IMR-90 (cell line): ENCODE measurements around the gene TEX264. TPM values are rescaled to one million over a fixed set of nuclear protein-coding genes. Genes with fewer than 3 reads are reported as not detected.

Source experiments
- ATAC-seq: fragments of 200-7000 bp; cut with Tn5 transposase; 2 replicates; pipeline ENCODE4 v1.9.1; 2020; ENCODE audit warnings: low read depth, mild to moderate bottlenecking, moderate library complexity
- BruUV-seq: library from RNA; stranded (reverse); fragments of 400-500 nt; replicated peaks from 2 replicates; lab custom pipeline; 2021; lab: Mats Ljungman, UMichigan
- CTCF ChIA-PET: fragments of 300-600 bp; formaldehyde crosslinking; extraction: SDS; loops from one replicate; lab custom pipeline; 2021; ENCODE audit warnings: antibody characterized with exemption; lab: Yijun Ruan, JAX
- POLR2A ChIA-PET: fragments of 300-600 bp; sonication (Branson Sonifier 250); formaldehyde crosslinking; loops from one replicate; lab custom pipeline; 2022; ENCODE audit warnings: antibody characterized with exemption; ENCODE audit not compliant: unreplicated experiment; lab: Charles Lee
- DNase-seq: peaks from one replicate; pipeline ENCODE4 v3.0.0; 2013
- H2AFZ ChIP-seq: replicated peaks from 2 replicates; pipeline ENCODE3; 2013; ENCODE audit warnings: low read length, mild to moderate bottlenecking; ENCODE audit not compliant: poor library complexity
- H2AK5ac ChIP-seq: 2 replicates; pipeline ENCODE4 v1.6.1; 2013; ENCODE audit warnings: low read depth, low read length, inconsistent platforms
- H2AK9ac ChIP-seq: replicated peaks from 2 replicates; pipeline ENCODE3; 2013; ENCODE audit warnings: mild to moderate bottlenecking, low read depth, low read length, moderate library complexity; ENCODE audit not compliant: poor library complexity
- H2BK120ac ChIP-seq: 2 replicates; pipeline ENCODE4 v1.6.1; 2013; ENCODE audit warnings: low read depth, low read length, inconsistent platforms
- H2BK15ac ChIP-seq: 3 replicates; pipeline ENCODE4 v1.6.1; 2013; ENCODE audit warnings: low read depth, low read length, inconsistent platforms
- H2BK20ac ChIP-seq: 2 replicates; pipeline ENCODE4 v1.6.1; 2013; ENCODE audit warnings: low read depth, mild to moderate bottlenecking, inconsistent platforms, low read length, moderate library complexity
- H2BK5ac ChIP-seq: 2 replicates; pipeline ENCODE4 v1.6.1; 2013; ENCODE audit warnings: mild to moderate bottlenecking, low read depth, low read length, inconsistent platforms; ENCODE audit not compliant: poor library complexity, severe bottlenecking
- H3K14ac ChIP-seq: replicated peaks from 2 replicates; pipeline ENCODE4 v1.6.1; 2013; ENCODE audit warnings: low read depth, low read length, inconsistent platforms
- H3K18ac ChIP-seq: 2 replicates; pipeline ENCODE4 v1.6.1; 2013; ENCODE audit warnings: low read depth, low read length, control low read depth
- H3K23ac ChIP-seq: 2 replicates; pipeline ENCODE4 v1.6.1; 2013; ENCODE audit warnings: low read depth, low read length, inconsistent platforms
- H3K27ac ChIP-seq: 2 replicates; pipeline ENCODE4 v1.5.1; 2013; ENCODE audit warnings: mild to moderate bottlenecking, control low read depth, low read length; ENCODE audit not compliant: insufficient read depth
- H3K27me3 ChIP-seq: 2 replicates; pipeline ENCODE4 v1.6.1; 2013; ENCODE audit warnings: low read length; ENCODE audit not compliant: control insufficient read depth, insufficient read depth
- H3K36me3 ChIP-seq: 2 replicates; pipeline ENCODE4 v1.6.1; 2013; ENCODE audit warnings: low read length, mixed read lengths; ENCODE audit not compliant: control insufficient read depth, insufficient read depth
- H3K4ac ChIP-seq: 2 replicates; pipeline ENCODE4 v1.6.1; 2013; ENCODE audit warnings: low read depth, low read length, inconsistent platforms
- H3K4me1 ChIP-seq: 2 replicates; pipeline ENCODE4 v1.6.1; 2013; ENCODE audit warnings: low read length, mixed read lengths; ENCODE audit not compliant: control insufficient read depth, insufficient read depth
- H3K4me2 ChIP-seq: 2 replicates; pipeline ENCODE4 v1.6.1; 2013; ENCODE audit warnings: low read depth, mild to moderate bottlenecking, control low read depth, low read length, moderate library complexity
- H3K4me3 ChIP-seq: 2 replicates; pipeline ENCODE4 v1.5.1; 2013; ENCODE audit warnings: low read depth, mild to moderate bottlenecking, control low read depth, low read length, moderate library complexity; ENCODE audit not compliant: insufficient read depth
- H3K56ac ChIP-seq: 2 replicates; pipeline ENCODE4 v1.6.1; 2013; ENCODE audit warnings: low read length, inconsistent platforms; ENCODE audit not compliant: insufficient read depth; ENCODE audit errors: extremely low read depth
- H3K79me1 ChIP-seq, 2 experiments: 2 replicates each; pipeline ENCODE4 v1.6.1; 2013; ENCODE audit warnings: low read length in 2 of 2, inconsistent platforms in 1 of 2, low read depth in 1 of 2
- H3K9ac ChIP-seq: 2 replicates; pipeline ENCODE4 v1.6.1; 2013; ENCODE audit warnings: low read depth, low read length, control low read depth
- H3K9me1 ChIP-seq: 2 replicates; pipeline ENCODE4 v1.6.1; 2013; ENCODE audit warnings: low read length, inconsistent platforms; ENCODE audit not compliant: insufficient read depth
- H3K9me3 ChIP-seq: 2 replicates; pipeline ENCODE4 v1.6.1; 2013; ENCODE audit warnings: low read length; ENCODE audit not compliant: control insufficient read depth, insufficient read depth
- H4K20me1 ChIP-seq: 2 replicates; pipeline ENCODE4 v1.6.1; 2013; ENCODE audit warnings: low read length, inconsistent platforms; ENCODE audit not compliant: insufficient read depth
- H4K5ac ChIP-seq: 2 replicates; pipeline ENCODE4 v1.6.1; 2013; ENCODE audit warnings: mild to moderate bottlenecking, low read depth, low read length, control low read depth
- H4K8ac ChIP-seq, 2 experiments: 2 replicates each; pipeline ENCODE4 v1.6.1; 2013; ENCODE audit warnings: low read depth in 2 of 2, low read length in 2 of 2, control low read depth in 1 of 2, inconsistent platforms in 1 of 2
- H4K91ac ChIP-seq: 2 replicates; pipeline ENCODE4 v1.6.1; 2013; ENCODE audit warnings: low read depth, low read length, inconsistent platforms; ENCODE audit not compliant: insufficient read depth
- BHLHE40 ChIP-seq: fragments of 150-350 bp; IDR thresholded peaks from 2 replicates; pipeline ENCODE4 v1.6.1; 2016; ENCODE audit warnings: mild to moderate bottlenecking, low read depth, low read length
- CEBPB ChIP-seq: IDR thresholded peaks from 2 replicates; pipeline ENCODE4 v1.6.1; 2012; ENCODE audit warnings: low read depth, low read length, improper control_type of control experiment
- CHD1 ChIP-seq: IDR thresholded peaks from 2 replicates; pipeline ENCODE4 v1.6.1; 2012; ENCODE audit warnings: low read depth, low read length, improper control_type of control experiment
- ELK1 ChIP-seq: fragments of 150-350 bp; IDR thresholded peaks from 2 replicates; pipeline ENCODE4 v1.6.1; 2016; ENCODE audit warnings: low read depth, mild to moderate bottlenecking, low read length, moderate library complexity, borderline replicate concordance
- FOS ChIP-seq: fragments of 150-350 bp; IDR thresholded peaks from 2 replicates; pipeline ENCODE4 v1.6.1; 2016; ENCODE audit warnings: low read depth, low read length
- MAZ ChIP-seq: IDR thresholded peaks from 2 replicates; pipeline ENCODE4 v1.6.1; 2012; ENCODE audit warnings: low read depth, mild to moderate bottlenecking, low read length, improper control_type of control experiment, moderate library complexity, borderline replicate concordance
- NFE2L2 ChIP-seq: fragments of 150-350 bp; IDR thresholded peaks from 2 replicates; pipeline ENCODE4 v1.6.1; 2016; ENCODE audit warnings: low read depth, mild to moderate bottlenecking, low read length
- RAD21 ChIP-seq: IDR thresholded peaks from 2 replicates; pipeline ENCODE4 v1.6.1; 2012; ENCODE audit warnings: low read length, improper control_type of control experiment
- RCOR1 ChIP-seq: IDR thresholded peaks from 2 replicates; pipeline ENCODE4 v1.6.1; 2012; ENCODE audit warnings: mild to moderate bottlenecking, low read length, improper control_type of control experiment; ENCODE audit not compliant: insufficient replicate concordance
- RFX5 ChIP-seq: IDR thresholded peaks from 2 replicates; pipeline ENCODE4 v1.8.0; 2012; ENCODE audit warnings: low read depth, mild to moderate bottlenecking, low read length, moderate library complexity
- SMC3 ChIP-seq: fragments of 150-350 bp; IDR thresholded peaks from 2 replicates; pipeline ENCODE4 v1.6.1; 2016; ENCODE audit warnings: low read depth, mild to moderate bottlenecking, antibody characterized with exemption, low read length, moderate library complexity
- WGBS, 2 experiments: methylation state at CpG; one replicate each; pipeline versions ENCODE4 v1.1.5 to v1.1.7; 2013; ENCODE audit warnings: missing lambda C conversion rate in 2 of 2; ENCODE audit not compliant: insufficient read length in 1 of 2; ENCODE audit errors: extremely low coverage in 2 of 2; 5-methylcytosine and 5-hydroxymethylcytosine counted together
- dilution Hi-C: fragments of 300-500 bp; cut with HindIII; formaldehyde crosslinking; loops from one replicate; pipeline ENCODE4 v1.14.3; 2018; ENCODE audit warnings: low sequenced_read_pairs; ENCODE audit not compliant: unreplicated experiment
- in situ Hi-C: fragments of 300-500 bp; cut with MboI; formaldehyde crosslinking; loops from 3 replicates; pipeline ENCODE4 v1.14.3; 2019; ENCODE audit warnings: low sequenced_read_pairs, inconsistent platforms, mixed read lengths
- intact Hi-C: fragments of 100-400 bp; cut with micrococcal nuclease; formaldehyde crosslinking; loops from 2 replicates; pipeline ENCODE4 v1.10.0; 2022
- polyA plus RNA-seq, 3 experiments: library from polyadenylated mRNA; depleted of rRNA; stranded (reverse); fragments of >200 nt; gene quantifications; 2 replicates each; pipeline ENCODE4 v1.2.3, GENCODE V29; 2012; ENCODE audit warnings: low replicate concordance in 1 of 3
- total RNA-seq: library from RNA; depleted of rRNA; stranded (reverse); fragments of >200 nt; gene quantifications from 2 replicates; pipeline ENCODE4 v1.2.3, GENCODE V29; 2012

TEX264 gene
- total and polyA plus RNA-seq, 2 of the 4 experiments (the other 2 are of a cell fraction) = 30.3 to 45.0 TPM

DNA sequence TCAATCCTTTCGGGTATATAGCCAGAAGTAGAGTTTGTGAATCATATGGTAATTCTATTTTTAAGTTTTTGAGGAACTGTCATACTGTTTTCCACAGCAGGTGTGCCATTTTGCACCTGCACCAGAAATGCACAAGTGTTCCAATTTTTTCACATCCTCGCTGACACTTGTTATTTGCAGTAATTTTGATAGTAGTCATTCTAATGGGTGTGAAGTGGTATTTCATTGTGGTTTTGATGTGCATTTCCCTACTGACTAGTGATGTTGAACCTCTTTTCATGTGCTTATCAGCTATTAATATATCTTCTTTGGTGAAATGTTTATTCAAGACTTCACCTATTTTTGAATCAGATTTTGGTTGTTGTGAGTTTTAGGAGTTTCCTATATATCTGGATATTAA, 64.9 kb downstream of the TEX264 start:
- intact Hi-C loops = loop anchor here (10.0 kb wide), 1 partner anchor 169 kb away; the partner anchor contains the start of gene IQCF1
- no peak overlapping the region for H2BK15ac ChIP-seq
- POLR2A ChIA-PET = no interaction called here
- TF ChIP-seq RCOR1 (no peak), RFX5 (no peak), BHLHE40 (no peak), RAD21 (no peak), CHD1 (no peak), MAZ (no peak), ELK1 (no peak), SMC3 (no peak), NFE2L2 (no peak), FOS (no peak), CEBPB (no peak)
- no peak overlapping the region for H2BK120ac ChIP-seq
- no peaks in the 10 kb centered on the region for H4K20me1 ChIP-seq
- H3K4me3 ChIP-seq = no peak overlapping the region
- dilution Hi-C loops = no loop called here
- BruUV-seq = no TSS peak
- no peak overlapping the region for H3K4ac ChIP-seq
- H3K79me1 ChIP-seq = no peaks in the 10 kb centered on the region
- no peak overlapping the region for H2BK5ac ChIP-seq
- no peak overlapping the region for H3K27ac ChIP-seq
- no peak overlapping the region for H4K91ac ChIP-seq
- WGBS, 2 experiments = no CpG with 5 or more reads among the region's 2 CpGs
- no peak overlapping the region for H2AK9ac ChIP-seq
- H3K4me1 ChIP-seq = no peaks in the 10 kb centered on the region
- H3K9me3 ChIP-seq = no peaks in the 10 kb centered on the region
- H2AK5ac ChIP-seq = no peak overlapping the region
- H3K9me1 ChIP-seq = no peaks in the 10 kb centered on the region
- no peak for ATAC-seq
- no peak overlapping the region for H3K23ac ChIP-seq
- no peak for DNase-seq
- no peak overlapping the region for H3K14ac ChIP-seq
- no peak overlapping the region for H2AFZ ChIP-seq
- H3K9ac ChIP-seq = no peak overlapping the region
- no peaks in the 10 kb centered on the region for H3K36me3 ChIP-seq
- in situ Hi-C loops = no loop called here
- H4K5ac ChIP-seq = no peak overlapping the region
- CTCF ChIA-PET = no interaction called here
- H3K4me2 ChIP-seq = no peak overlapping the region
- no peak overlapping the region for H4K8ac ChIP-seq
- H3K27me3 ChIP-seq = no peaks in the 10 kb centered on the region; the same call in 1 of the 2 replicates
- H2BK20ac ChIP-seq = no peak overlapping the region
- H3K56ac ChIP-seq = no peak overlapping the region
- no peak overlapping the region for H3K18ac ChIP-seq
